HFF-Myc (cell line): Measurements from ENCODE around the gene DRGX.

Experiments used
- DNase-seq: peaks from one replicate; pipeline ENCODE4 v3.0.0-alpha.2; 2011; ENCODE audit warnings: low read depth; ENCODE audit errors: extremely low read depth
- H3K4me3 ChIP-seq: replicated peaks from 2 replicates; pipeline ENCODE4 v1.5.1; 2011; ENCODE audit warnings: low read depth, mild to moderate bottlenecking, control low read depth, low read length
- CTCF ChIP-seq: IDR thresholded peaks from 2 replicates; pipeline ENCODE4 v1.5.1; 2012; ENCODE audit warnings: mild to moderate bottlenecking, low read depth, low read length, control low read depth; ENCODE audit errors: missing control alignments

The DRGX gene

GRCh38 chr10:49363309-49364031 lies 32.4 kb downstream of the DRGX start:
- DNase-seq: no peak
- H3K4me3 ChIP-seq: no peak overlapping the region
- TF ChIP-seq CTCF: no peak

GRCh38 chr10:49362596-49363260 lies 33.2 kb downstream of the DRGX start:
- TF ChIP-seq CTCF: no peak
- no peak overlapping the region for H3K4me3 ChIP-seq
- DNase-seq: no peak

- H3K4me3 ChIP-seq: no peak overlapping the region
- DNase-seq: no peak
- TF ChIP-seq CTCF: no peak
These were observed 33.9 kb downstream of the DRGX start for GRCh38 chr10:49361735-49362568.

GRCh38 chr10:49361178-49361554 lies 34.7 kb downstream of the DRGX start:
- no peak for TF ChIP-seq CTCF
- DNase-seq: no peak
- no peak overlapping the region for H3K4me3 ChIP-seq

- no peak for TF ChIP-seq CTCF
- no peak for DNase-seq
- no peak overlapping the region for H3K4me3 ChIP-seq
These were observed 35.4 kb downstream of the DRGX start for GRCh38 chr10:49360271-49361177.
